KMS-11 (cell line): ENCODE data around the gene RTP5.

Experiments
- H2AFZ ChIP-seq: fragments of 200-600 bp; sonication (generic); 2 replicates; pipeline ENCODE4 v1.6.1; 2016; ENCODE audit warnings: antibody characterized with exemption, mixed run types, low read depth
- H3K27ac ChIP-seq: fragments of 200-600 bp; sonication (generic); 2 replicates; pipeline ENCODE4 v1.6.1; 2016; ENCODE audit warnings: mild to moderate bottlenecking, mixed run types
- H3K27me3 ChIP-seq: fragments of 200-600 bp; sonication (generic); 2 replicates; pipeline ENCODE4 v1.6.1; 2017; ENCODE audit warnings: mild to moderate bottlenecking, low read depth, mixed run types, moderate library complexity; ENCODE audit not compliant: insufficient read depth
- H3K36me3 ChIP-seq: fragments of 200-600 bp; sonication (generic); 2 replicates; pipeline ENCODE4 v1.6.1; 2017; ENCODE audit warnings: mild to moderate bottlenecking, mixed run types; ENCODE audit not compliant: insufficient read depth
- H3K4me1 ChIP-seq: fragments of 200-600 bp; sonication (generic); 2 replicates; pipeline ENCODE4 v1.6.1; 2016; ENCODE audit warnings: mild to moderate bottlenecking, low read depth, mixed run types; ENCODE audit not compliant: poor library complexity, severe bottlenecking
- H3K4me2 ChIP-seq: fragments of 200-600 bp; sonication (generic); 2 replicates; pipeline ENCODE4 v1.7.0; 2016; ENCODE audit warnings: mild to moderate bottlenecking, mixed run types
- H3K4me3 ChIP-seq: fragments of 200-600 bp; sonication (generic); IDR thresholded peaks from 2 replicates; pipeline ENCODE4 v1.6.1; 2017; ENCODE audit warnings: low read depth, low read length, mixed read lengths; ENCODE audit not compliant: insufficient read depth
- H3K79me2 ChIP-seq: fragments of 200-600 bp; sonication (generic); 2 replicates; pipeline ENCODE4 v1.6.1; 2016; ENCODE audit warnings: low read depth, mixed run types; ENCODE audit not compliant: insufficient read depth
- H3K9ac ChIP-seq: fragments of 200-600 bp; sonication (generic); 2 replicates; pipeline ENCODE4 v1.6.1; 2016; ENCODE audit warnings: mild to moderate bottlenecking, mixed run types
- H4K20me1 ChIP-seq: fragments of 200-600 bp; sonication (generic); 2 replicates; pipeline ENCODE4 v1.6.1; 2016; ENCODE audit warnings: mild to moderate bottlenecking, mixed run types; ENCODE audit not compliant: insufficient read depth
- TF ChIP-seq, protein P1 (sequence below): fragments of 200-600 bp; sonication (generic); conservative IDR thresholded peaks from 2 replicates; pipeline ENCODE4 v1.6.1; 2017; ENCODE audit warnings: low read depth, mild to moderate bottlenecking, antibody characterized with exemption, low read length, moderate library complexity, mixed read lengths

Gene RTP5

DNA sequence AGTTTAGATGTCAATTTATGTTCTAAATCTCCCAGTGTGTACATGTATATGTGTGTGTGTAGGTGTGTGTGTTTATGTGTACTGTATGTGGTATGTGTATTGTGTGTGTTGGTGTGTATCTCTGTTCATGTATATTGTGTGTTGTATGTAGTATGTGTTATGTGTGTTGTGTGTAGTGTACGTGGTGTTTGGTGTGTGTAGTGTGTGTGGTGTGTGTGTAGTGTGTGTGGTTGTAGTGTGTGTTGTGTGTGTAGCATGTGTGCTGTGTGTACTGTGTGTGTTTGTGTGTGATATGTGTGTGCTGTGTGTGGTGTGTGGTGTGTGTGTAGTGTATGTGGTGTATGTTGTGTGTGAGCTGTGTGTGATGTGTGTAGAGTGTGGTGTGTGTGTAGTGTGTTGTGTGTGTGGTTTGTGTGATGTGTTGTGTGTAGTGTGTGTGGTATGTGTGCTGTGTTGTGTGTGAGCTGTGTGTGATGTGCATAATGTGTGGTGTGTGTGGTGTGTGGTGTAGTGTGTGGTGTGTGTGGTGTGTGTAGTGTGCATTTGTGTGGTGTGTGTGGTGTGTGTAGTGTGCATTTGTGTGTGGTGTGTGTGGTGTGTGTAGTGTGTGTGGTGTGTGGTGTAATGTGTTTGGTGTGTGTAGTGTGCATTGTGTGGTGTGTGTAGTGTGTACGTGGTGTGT lies 5.2 kb upstream of the RTP5 start:
- Histone ChIP-seq H2AFZ (no peak overlapping the region), H3K4me3 (no peak overlapping the region), H3K4me1 (peaks cover 19% of the 10 kb centered on the region), H3K9ac (no peak overlapping the region), H3K27ac (no peak overlapping the region), H4K20me1 (no peaks in the 10 kb centered on the region), H3K79me2 (no peaks in the 10 kb centered on the region), H3K27me3 (peaks cover 14% of the 10 kb centered on the region; the same call in 1 of the 2 replicates), H3K36me3 (no peaks in the 10 kb centered on the region), H3K4me2 (no peak overlapping the region)
- TF ChIP-seq, protein P1, sequence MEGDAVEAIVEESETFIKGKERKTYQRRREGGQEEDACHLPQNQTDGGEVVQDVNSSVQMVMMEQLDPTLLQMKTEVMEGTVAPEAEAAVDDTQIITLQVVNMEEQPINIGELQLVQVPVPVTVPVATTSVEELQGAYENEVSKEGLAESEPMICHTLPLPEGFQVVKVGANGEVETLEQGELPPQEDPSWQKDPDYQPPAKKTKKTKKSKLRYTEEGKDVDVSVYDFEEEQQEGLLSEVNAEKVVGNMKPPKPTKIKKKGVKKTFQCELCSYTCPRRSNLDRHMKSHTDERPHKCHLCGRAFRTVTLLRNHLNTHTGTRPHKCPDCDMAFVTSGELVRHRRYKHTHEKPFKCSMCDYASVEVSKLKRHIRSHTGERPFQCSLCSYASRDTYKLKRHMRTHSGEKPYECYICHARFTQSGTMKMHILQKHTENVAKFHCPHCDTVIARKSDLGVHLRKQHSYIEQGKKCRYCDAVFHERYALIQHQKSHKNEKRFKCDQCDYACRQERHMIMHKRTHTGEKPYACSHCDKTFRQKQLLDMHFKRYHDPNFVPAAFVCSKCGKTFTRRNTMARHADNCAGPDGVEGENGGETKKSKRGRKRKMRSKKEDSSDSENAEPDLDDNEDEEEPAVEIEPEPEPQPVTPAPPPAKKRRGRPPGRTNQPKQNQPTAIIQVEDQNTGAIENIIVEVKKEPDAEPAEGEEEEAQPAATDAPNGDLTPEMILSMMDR: no peak

DNA sequence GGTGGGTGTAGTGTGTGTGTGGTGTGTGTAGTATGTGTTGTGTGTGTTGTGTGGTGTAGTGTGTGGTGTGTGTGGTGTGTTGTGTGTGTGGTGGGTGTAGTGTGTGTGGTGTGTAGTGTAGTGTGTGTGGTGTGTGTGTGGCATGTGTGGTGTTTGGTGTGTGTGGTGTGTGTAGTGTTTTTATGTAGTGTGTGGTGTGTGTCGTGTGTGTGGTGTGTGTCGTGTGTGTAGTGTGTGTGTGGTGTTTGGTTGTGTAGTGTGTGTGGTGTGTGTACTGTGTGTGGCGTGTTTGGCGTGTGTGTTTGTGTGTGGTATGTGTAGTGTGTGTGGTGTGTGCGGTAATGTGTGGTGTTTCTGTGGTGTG lies 4.7 kb upstream of the RTP5 start:
- Histone ChIP-seq H2AFZ (no peak overlapping the region), H3K4me2 (no peak overlapping the region), H4K20me1 (no peaks in the 10 kb centered on the region), H3K9ac (no peak overlapping the region), H3K79me2 (no peaks in the 10 kb centered on the region), H3K4me1 (peaks cover 15% of the 10 kb centered on the region), H3K27ac (no peak overlapping the region), H3K4me3 (no peak overlapping the region), H3K36me3 (no peaks in the 10 kb centered on the region), H3K27me3 (peaks cover 19% of the 10 kb centered on the region; the same call in 1 of the 2 replicates)
- TF ChIP-seq, protein P1: no peak

DNA sequence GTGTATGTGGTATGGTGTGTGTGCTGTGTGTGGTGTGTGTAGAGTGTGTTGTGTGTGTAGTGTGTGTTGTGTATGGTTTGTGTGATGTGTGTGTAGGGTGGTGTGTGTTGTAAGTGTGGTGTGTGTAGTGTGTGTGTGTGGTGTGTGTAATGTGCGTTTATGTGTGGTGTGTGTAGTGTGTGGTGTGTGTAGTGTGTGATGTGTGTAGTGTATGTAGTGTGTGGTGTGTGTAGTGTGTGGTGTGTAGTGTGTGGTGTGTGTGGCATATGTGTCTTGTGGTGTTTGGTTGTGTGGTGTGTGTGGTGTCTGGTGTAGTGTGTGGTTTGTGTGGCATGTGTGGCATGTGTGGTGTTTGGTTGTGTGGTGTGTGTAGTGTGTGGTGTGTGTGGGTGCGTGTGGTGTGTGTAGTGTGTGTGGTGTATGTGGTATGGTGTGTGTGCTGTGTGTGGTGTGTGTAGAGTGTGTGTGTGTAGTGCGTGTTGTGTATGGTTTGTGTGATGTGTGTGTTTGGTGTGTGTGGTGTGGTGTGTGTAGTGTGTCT lies 4.0 kb upstream of the RTP5 start:
- H3K4me2 ChIP-seq: no peak overlapping the region
- peaks cover 19% of the 10 kb centered on the region; the same call in 1 of the 2 replicates for H3K27me3 ChIP-seq
- peaks cover 9% of the 10 kb centered on the region for H3K4me1 ChIP-seq
- no peak overlapping the region for H3K4me3 ChIP-seq
- no peaks in the 10 kb centered on the region for H3K79me2 ChIP-seq
- no peak overlapping the region for H3K9ac ChIP-seq
- TF ChIP-seq, protein P1: no peak
- H3K36me3 ChIP-seq: no peaks in the 10 kb centered on the region
- H3K27ac ChIP-seq: no peak overlapping the region
- no peaks in the 10 kb centered on the region for H4K20me1 ChIP-seq
- no peak overlapping the region for H2AFZ ChIP-seq

DNA sequence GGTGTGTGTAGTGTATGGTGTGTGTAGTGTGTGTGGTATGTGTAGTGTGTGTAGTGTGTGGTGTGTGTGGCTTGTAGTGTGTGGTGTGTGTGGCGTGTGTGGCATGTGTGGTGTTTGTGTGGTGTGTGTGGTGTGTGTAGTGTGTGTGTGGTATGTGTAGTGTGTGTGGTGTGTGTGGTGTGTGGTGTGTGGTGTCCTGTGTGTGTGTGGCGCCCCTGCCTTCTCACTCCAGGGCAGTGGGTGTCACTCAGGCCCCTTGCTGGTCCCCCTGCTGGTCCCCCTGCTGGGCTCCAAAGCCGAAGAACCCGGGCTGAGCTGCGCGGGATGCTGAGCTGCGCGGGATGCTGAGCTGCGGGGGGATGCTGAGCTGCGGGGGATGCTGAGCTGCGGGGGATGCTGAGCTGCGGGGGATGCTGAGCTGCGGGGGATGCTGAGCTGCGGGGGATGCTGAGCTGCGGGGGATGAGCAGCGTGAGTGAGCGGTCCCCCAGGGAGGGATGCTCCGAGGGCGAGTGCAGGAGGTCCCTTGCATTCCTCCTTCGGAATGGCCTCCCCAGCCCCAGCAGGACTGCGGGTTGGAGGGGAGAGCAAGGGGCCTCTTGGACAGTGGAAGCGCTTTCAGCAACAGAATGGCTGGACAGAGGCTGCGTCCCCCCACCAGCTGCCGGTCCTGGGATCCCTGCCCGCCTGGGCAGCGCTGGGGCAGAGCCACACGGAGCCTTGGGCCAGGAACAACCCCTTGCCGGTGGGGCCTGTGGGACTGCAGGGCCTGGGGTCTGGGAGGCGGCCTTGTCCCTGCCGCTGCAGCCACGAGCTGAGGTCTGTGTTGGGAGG lies 3.4 kb upstream of the RTP5 start:
- Histone ChIP-seq H3K27ac (no peak overlapping the region), H3K4me1 (peaks cover 2% of the 10 kb centered on the region), H3K4me2 (no peak overlapping the region), H3K27me3 (peaks cover 19% of the 10 kb centered on the region; the same call in 1 of the 2 replicates), H3K79me2 (no peaks in the 10 kb centered on the region), H3K36me3 (no peaks in the 10 kb centered on the region), H4K20me1 (no peaks in the 10 kb centered on the region), H3K4me3 (no peak overlapping the region), H3K9ac (no peak overlapping the region), H2AFZ (no peak overlapping the region)
- TF ChIP-seq, protein P1: no peak
